IPS-NIHi7 (cell line): ENCODE results near the gene JDP2.
"Not testable (repeated sequence)": the region's sequence is repeated elsewhere in the genome, so short reads cannot be mapped to it uniquely, and the experiment has no call there.

Source experiments
- DNase-seq: peaks from one replicate; pipeline ENCODE4 v3.0.0; 2012; ENCODE audit warnings: mixed read lengths; ENCODE audit errors: extremely low spot score

JDP2 gene, protein sequence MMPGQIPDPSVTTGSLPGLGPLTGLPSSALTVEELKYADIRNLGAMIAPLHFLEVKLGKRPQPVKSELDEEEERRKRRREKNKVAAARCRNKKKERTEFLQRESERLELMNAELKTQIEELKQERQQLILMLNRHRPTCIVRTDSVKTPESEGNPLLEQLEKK

DNA sequence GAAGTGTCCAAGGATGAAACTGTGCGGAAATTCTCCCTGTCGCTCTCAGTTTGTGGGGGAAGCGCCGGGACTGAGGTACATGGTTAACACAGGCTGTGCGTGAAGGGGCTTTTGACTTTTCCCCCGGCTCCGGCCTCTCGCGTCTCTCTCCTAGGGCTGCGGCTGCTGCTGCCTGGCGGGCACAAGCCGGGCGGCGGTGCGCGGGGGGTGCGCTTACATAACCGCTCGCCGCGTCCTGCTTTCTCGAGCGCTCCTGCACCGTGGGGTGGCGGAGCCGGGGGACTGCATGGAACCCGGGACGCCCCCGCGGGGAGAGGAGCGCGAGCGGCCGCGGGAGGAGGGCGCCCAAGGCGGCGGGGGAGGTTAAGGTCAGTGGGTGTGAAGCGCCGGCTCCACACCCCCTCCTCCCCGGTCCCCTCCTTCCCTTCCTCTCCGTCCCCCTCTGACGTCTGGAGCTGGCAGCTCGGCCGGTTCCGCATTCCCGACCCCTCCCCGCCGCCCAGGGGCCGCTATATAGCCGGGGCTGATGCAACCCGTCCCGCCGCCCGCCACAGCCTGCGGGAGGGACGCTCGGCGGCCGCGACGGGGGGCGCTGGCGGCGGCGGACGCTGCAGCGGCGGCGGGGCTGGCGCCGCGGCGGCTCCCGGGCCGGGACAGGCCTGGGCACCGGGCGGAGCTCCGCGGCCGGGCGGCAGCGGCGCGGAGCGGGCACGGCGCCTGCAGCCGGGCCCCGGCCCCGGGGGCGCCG, at the start of gene JDP2:
JDP2 (plus strand) TSS at position 541 of the 748 bp plus-strand sequence. CDS start 9,899 bp downstream, outside the sequence.
- DNase-seq = peak; percentile 88

DNA sequence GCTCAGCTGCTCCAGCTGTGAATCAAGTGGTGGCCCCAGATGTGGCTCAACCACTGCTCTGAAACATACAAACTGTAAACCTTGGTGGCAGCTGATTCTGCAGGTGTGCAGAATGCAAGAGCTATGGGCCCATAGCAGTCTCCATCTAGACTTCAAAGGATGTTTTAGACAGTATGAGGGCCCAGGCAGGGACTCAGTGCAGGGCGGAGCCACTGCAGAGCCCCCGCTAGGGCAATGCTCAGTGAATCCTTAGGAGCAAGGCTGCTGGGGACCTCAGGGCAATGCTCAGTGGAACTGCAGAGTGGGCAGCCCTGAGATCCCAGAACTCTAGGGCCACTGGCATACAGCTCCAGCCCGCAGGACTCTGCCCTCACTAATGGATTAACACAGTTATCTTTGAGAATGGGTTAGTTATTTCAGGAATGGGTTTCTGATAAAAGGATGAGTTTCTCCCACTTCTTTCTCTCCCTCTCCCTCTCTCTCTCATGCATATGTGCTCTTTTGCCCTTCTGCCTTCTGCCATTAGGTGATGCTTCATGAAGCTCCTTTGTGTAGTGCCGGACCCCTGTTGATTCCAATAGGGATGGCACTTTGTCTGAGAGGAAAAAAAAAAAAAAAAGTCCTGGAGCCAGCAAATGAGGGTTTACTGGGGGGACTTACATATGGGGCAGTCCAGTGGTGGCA, 48.4 kb upstream of the JDP2 start:
- no peak for DNase-seq

DNA sequence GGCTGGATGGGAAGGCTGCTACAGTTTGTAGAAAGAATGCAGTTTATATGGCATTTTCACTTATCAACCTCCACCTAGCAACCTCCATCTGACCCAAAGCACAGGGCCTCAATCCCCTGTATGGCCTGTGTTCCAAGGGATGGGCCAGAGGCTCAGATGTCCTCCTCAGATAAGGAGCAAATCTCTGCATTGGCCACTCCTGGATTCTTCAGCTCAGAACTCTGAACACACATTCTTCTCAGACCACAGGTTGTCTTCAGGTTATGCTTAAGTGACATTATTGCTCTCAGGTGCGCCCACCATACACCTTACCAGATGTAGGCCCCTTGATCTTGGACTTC, 47.9 kb upstream of the JDP2 start:
- no peak for DNase-seq

DNA sequence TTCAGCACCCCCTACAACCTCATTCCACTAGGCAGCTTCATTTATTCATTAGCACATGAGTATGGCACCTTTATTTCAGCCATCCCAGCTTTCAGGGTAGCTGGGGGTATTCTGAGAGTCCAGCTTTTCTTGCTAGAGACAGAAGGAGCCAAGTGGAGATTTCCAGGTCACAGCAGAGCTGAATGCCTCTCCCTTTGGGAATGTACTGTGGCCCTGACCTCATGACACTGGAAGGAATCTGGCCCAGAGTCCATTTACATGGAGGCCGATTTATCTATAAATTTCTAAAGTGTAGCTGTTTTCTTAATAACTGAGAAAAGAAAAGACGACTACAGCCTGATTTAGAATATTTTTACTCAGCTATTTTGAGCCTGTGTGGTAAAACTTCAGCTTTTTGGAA, 47.2 kb upstream of the JDP2 start:
- no peak for DNase-seq

DNA sequence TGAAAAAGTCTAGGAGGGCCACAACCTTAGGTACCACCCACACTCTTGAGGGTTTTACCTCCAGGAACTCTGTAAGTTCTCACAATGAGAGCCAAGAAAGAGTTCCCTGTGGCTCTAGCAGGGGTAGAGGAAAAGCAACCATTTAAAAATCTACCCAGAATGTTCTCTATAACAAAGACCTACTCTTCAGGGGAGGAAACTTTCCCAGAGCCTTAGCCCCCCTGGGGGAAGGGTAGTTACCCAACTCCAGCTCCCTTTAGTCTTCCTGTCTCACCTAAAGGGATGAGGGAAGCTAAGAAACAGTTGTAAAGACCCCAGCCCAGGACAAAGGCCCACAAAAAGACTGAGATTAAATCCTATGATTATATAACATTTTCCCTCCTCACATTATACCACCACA, 46.2 kb upstream of the JDP2 start:
- DNase-seq = no peak

DNA sequence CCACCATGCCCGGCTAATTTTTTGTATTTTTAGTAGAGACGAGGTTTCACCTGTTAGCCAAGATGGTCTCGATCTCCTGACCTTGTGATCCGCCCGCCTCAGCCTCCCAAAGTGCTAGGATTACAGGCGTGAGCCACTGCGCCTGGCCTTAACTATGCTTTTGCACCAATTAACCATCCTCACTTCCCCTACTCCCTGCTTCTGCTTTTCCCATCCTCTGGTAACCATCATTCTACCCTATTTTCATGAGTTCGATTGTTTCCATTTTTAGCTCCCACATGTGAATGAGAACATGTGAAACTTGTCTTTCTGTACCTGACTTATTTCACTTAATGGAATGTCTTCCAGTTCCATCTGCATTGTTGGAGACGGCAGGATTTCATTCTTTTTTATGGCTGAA, 44.6 kb upstream of the JDP2 start:
- DNase-seq = not testable (repeated sequence)

DNA sequence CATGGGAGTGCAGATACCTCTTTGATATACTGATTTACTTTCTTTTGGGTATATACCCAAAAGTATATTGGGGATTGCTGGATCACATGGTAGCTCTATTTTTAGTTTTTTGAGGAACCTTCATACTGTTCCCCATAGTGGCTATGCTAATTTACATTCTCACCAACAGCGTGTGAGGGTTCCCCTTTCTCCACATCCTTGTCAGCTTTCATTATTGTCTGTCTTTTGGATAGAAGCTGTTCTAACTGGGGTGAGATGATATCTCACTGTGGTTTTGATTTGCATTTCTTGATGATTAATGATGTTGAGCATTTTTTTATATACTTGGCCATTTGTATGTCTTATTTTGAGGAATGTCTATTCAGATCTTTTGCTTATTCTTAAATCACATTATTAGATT, 44.1 kb upstream of the JDP2 start:
- DNase-seq = no peak

DNA sequence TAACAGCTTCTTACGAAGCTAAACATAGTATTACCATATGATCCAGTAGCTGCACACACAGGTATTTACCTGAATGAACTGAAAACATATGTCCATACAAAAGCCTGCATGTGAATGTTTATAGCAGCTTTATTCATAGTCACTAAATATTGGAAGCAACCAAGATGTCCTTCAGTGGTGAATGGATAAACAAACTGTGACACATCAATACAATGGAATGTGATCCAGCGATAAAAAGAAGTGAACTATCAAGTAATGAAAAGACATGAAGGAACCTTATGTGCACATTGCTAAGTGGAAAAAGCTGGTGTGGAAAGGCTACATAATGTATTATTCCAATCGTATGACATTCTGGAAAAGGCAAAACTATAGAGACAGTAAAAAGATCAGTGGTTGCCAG, 38.1 kb upstream of the JDP2 start:
- no peak for DNase-seq

DNA sequence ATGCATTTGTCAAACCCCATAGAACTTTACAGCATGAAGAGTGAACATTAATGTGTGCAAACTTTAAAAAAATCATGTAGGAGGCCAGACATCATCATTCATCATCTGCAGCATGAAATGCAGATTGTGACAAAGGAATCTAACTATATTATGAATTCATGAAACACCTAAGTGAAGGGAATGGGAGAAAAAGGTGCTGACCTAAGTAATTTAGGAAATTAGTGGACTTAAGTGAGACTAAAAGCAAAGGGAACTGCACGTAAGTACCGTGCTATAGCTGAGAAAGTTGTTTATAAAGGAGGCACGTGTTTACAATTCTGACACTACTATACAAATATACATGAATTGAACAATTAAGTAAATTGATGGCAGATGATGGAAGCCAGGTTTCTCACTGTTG, 37.6 kb upstream of the JDP2 start:
- no peak for DNase-seq

DNA sequence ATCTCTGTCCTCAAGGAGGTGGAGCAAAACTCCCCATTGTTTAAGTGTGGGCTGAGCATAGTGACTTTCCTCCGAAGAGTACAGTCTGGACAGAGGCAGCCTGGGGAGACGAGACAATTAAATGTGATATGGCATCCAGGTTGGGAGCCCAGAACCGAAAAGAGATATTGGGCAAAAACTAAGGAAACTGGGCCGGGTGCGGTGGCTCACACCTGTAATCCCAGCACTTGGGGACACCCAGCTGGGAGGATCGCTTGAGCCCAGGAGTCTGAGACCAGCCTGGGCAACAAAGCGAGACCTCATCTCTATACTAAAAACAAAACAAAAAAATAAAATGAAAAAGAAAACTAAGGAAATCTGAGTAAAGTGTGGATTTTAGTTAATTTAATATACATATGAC, 35.9 kb upstream of the JDP2 start:
- DNase-seq = no peak

DNA sequence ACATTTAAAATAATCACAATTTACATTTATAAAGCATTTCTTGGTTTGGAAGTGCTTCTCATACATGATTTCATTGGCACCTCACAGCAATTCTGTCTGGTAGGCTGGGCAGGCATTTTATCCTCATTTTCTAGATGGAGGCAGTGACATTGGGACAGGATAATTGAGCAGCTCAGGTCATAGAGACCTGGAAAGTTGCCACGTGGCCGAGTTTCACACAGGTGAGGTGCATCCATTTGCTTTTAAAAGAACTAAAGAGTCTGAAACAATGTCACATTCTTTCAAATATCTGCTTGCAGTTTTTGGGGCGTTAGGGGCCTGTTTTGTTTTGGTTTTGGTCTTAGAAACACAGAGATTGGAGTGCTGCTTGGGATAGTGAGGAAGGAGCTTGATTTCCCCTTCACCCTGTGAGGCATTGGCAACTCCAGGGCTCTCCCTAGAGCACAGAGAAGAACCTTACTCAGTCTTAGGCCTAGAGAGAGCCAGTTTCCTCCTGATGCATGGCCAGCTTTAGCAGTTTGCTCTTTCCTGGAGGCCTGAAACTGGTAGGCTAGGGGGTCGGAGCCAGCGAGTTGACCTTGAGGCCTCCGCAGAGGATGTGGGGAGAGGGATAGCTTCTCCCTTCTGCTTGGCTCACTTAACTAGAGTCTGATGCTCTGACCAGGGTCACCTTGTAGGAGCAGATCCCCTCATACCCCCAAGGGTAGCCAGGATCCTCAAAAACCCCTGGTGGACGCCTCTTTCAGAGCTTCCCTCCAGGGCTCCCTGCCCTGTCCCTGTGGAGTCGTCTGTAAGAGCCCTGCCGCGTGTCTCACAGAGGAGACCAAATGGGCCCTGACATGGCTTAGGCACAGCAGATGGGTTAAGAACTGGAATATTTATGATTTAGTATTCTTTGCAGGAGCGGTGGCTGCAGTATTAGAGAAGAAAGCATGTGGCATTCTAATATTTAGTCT, 34.9 kb upstream of the JDP2 start:
- no peak for DNase-seq

DNA sequence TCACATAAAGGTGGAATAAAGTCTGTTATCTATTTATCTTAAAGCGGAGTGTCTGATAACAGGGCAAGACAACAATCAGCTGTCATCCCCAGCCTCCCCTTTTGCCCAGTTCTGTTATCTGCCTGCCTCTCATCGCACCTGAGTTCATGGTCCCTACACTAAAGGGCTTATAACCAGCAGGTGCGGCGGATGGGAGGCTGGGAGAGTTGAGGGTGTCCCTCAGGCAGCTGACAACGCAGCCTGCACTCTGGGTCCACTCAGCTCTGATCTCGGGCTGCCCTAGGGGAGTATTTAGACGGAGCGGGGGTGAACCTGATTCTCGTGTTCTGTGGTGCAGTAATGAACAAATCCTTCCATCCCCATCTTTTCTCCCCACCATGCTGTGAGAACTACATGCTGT, 34.0 kb upstream of the JDP2 start:
- no peak for DNase-seq

DNA sequence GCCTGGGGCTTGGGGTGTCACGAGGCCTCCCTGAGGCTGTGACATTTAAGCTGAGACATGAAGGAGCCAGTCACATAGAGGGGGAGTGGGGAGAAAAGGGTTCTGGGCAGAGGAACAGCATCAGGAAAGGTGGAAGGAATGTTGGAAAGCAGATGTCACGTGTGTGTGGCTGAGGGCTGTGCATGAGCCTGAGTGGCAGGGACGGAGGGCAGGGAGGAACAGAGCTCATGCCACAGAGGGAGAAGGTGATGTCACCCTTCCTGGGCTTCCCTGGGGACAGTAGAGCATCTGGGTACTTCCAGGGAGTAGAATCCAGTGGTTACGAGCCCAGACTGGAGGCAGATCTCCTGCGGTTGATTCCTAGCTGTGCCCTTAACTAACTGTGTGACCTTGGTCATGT, 32.0 kb upstream of the JDP2 start:
- DNase-seq = no peak

DNA sequence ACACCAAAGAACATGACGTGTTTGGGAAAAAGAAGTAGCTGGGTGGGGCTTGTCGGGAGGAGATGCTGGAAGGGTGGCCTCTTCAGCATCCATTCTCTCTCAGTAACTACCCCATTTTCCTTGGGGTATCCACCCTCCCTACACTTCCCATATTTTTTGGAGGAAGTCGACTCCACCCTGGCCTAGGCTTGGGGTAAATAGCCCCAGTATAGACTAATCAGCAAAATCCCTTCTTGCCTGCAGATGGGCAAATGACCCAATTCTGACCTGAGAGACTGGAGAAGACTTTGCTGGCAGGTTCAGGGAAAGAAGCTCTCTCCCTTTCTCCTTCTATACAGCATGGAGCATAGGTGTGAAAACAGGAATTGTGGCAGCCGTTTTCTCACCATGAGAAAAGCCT, 28.5 kb upstream of the JDP2 start:
- DNase-seq = no peak

DNA sequence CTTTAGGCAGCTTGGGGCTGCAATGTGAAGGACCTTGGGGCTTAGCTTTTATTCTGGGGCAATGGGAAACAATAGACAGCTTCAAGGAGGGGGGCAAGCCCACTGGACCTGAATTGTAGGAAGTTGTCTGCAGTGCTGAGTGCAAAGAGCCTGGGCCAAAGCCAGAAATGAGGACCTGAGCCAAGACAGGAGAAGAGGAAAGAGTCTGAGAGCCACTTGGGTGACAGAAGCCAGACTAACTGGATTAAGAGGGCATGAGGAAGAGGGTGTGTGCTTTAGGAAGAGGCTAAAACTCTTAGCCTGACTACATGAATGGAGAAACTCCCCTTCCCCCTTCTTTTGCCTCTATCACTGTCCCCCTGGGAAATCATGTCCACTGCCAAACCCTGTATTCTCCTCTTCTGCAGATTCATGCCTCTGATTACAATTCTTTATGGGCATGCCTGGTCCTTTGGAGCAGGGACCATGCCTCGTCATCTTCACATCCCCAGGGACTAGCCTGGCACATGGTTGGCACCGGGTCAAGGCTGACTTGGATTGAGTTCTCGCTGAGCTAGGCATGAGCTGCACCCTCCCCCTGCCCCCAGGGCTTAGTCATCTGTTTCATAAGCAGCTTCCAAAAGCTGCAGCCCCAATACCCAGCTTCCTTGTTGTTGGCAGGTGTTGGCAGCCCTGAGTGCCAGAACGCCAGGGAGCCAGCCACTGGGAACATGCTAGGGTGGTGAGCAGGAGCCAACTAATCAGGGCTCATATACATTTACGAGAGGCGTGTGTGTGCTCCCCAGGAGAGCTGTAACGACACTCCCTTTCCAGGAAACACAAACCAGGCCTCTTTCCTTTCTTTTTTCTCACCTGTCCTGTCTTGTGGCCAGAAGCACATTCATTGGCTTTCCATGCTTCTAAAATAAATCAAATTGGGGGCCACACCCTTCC, 27.7 kb upstream of the JDP2 start:
- no peak for DNase-seq

DNA sequence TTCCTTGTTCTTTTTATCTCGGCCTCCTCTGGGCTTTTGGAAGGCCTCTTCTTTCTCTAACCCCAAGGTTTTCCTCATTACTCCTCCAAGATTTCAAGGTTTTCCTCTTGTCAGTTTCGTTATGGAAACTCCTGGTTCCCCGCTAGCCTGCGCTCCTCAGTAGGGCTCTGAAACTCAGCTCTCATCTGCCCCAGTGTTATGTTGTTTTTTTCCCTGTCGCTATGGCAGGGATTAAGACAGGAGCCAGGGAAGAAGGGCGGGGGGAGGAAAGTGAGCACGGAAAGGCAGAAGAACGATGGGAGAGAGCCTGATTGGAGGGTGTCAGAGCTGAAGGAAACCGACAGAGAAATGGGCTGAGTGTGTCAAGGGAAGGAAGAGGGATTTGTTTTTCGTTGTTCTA, 26.5 kb upstream of the JDP2 start:
- DNase-seq = peak; percentile 64

DNA sequence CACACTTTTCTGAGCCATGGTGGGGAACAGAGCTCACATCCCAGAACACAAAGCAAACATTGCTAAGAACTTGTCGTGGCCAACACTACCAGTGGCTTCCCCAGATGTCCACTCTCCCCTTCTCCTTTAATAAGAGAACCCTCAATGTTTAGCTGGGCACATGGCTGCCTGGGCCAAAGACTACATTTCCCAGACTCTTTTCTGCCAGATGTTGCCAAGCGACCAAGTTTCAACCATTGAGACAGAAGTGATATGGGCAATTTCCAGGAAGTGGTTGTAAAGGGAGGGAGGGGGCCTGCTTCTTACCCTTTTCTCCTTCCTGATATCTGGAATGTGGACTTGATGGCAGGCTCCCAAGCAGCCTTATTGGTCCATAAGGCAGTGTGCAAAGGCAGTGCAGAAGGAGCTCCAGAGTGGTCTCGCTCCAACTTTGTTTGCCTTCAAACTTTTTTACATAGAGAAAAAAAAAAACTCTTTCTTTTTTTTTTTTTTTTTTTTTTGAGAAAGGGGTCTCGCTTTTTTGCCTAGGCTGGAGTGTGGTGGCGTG, 24.9 kb upstream of the JDP2 start:
- no peak for DNase-seq

DNA sequence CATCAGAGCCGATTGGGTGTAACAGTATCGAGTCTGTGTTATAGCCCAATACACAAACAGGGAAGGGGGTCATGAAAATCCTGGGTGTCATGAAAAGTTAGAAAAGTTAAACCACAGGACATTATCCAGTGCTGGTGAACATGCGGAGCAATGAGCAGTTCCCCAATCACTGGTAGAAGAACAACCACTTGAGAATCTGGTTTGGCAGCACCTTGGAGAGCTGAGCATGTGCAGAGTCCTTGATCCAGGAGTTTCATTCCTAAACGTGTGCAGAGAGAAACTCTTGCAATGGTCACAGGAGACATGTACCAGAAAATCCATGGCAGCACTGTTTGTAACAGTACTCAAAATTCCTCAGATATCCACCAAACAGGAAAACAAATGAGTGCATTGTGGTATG, 23.0 kb upstream of the JDP2 start:
- no peak for DNase-seq

DNA sequence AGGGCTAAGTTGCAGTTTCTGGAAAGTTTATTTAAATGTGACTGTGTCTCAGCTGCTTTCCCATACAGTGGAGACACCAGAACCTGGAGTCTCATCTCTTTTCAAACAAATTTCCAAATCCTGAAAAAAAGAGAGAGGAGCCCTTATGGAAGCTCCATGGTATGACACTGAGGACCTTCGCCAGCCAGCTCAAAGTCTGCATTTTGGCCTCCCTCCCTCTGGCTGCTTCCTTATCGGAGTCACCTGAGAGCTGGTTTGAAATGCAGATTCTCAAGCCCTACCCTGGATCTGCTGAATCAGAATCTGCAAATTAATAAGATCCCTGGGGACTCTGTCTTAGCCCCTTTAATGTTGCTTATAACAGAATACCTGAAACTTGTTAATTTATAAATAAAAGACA, 21.7 kb upstream of the JDP2 start:
- no peak for DNase-seq

DNA sequence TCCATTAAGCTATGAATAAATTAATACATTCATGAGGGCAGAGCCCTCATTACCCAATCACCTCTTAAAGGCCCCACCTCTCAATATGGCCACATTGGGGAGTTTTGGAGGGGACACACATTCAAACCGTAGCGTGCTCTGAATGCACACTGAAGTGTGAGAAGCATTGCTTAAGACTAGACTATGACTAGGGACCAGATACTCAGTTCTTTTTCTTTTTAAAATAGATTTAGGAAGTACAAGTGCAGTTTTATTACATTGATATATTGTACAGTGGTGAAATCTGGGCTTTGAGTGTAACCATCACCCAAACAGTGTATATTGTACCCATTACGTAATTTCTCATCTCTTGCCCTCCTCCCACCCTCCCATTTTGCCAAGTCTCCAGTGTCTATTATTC, 21.0 kb upstream of the JDP2 start:
- DNase-seq = no peak
